PFSK-1 (cell line): ENCODE results near the gene LAMB1.

Experiments
- POLR2AphosphoS5 ChIP-seq: IDR thresholded peaks from 2 replicates; pipeline ENCODE4 v1.6.1; 2012; ENCODE audit warnings: low read depth, mild to moderate bottlenecking, control low read depth, low read length, moderate library complexity
- TAF1 ChIP-seq: IDR thresholded peaks from 2 replicates; pipeline ENCODE4 v1.6.1; 2012; ENCODE audit warnings: low read length, control low read depth, borderline replicate concordance; ENCODE audit not compliant: insufficient read depth
- TF ChIP-seq, protein P1 (sequence below), 2 experiments: IDR thresholded peaks; 2 replicates each; pipeline versions ENCODE4 v1.6.1 to v1.8.0; 2011 to 2012; ENCODE audit warnings: low read depth in 2 of 2, low read length in 2 of 2, control low read depth in 1 of 2, inconsistent platforms in 1 of 2, mild to moderate bottlenecking in 1 of 2, moderate library complexity in 1 of 2; ENCODE audit not compliant: insufficient read depth in 1 of 2

GRCh38 chr7:107949443-107949935 is 53.5 kb downstream of the LAMB1 start:
- TF ChIP-seq POLR2AphosphoS5 = no peak
- no peak for TF ChIP-seq TAF1
- TF ChIP-seq, protein P1, sequence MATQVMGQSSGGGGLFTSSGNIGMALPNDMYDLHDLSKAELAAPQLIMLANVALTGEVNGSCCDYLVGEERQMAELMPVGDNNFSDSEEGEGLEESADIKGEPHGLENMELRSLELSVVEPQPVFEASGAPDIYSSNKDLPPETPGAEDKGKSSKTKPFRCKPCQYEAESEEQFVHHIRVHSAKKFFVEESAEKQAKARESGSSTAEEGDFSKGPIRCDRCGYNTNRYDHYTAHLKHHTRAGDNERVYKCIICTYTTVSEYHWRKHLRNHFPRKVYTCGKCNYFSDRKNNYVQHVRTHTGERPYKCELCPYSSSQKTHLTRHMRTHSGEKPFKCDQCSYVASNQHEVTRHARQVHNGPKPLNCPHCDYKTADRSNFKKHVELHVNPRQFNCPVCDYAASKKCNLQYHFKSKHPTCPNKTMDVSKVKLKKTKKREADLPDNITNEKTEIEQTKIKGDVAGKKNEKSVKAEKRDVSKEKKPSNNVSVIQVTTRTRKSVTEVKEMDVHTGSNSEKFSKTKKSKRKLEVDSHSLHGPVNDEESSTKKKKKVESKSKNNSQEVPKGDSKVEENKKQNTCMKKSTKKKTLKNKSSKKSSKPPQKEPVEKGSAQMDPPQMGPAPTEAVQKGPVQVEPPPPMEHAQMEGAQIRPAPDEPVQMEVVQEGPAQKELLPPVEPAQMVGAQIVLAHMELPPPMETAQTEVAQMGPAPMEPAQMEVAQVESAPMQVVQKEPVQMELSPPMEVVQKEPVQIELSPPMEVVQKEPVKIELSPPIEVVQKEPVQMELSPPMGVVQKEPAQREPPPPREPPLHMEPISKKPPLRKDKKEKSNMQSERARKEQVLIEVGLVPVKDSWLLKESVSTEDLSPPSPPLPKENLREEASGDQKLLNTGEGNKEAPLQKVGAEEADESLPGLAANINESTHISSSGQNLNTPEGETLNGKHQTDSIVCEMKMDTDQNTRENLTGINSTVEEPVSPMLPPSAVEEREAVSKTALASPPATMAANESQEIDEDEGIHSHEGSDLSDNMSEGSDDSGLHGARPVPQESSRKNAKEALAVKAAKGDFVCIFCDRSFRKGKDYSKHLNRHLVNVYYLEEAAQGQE (IDR thresholded peaks at IDR 0.05; ENCODE audit: insufficient read depth in 1 of 2, low read depth in 2 of 2, low read length in 2 of 2) = no peak
